Neural cell (in vitro differentiated cells): ENCODE measurements around the gene GAB4. TPM values are rescaled to one million over a fixed set of nuclear protein-coding genes. Genes with fewer than 3 reads are reported as not detected.

ENCODE experiments used
- H2AFZ ChIP-seq: fragments of 200-600, 300-800 bp; sonication (generic), shearing (Covaris generic); 2 replicates; pipeline ENCODE4 v1.6.0; 2014; ENCODE audit warnings: low read depth, mild to moderate bottlenecking, antibody characterized with exemption, low read length, moderate library complexity
- H3F3A ChIP-seq: fragments of 200-600 bp; shearing (Covaris generic); 2 replicates; pipeline ENCODE4 v1.6.1; 2016; ENCODE audit warnings: mild to moderate bottlenecking, moderate library complexity, mixed read lengths, antibody characterized with exemption, low read length; ENCODE audit not compliant: insufficient read depth, poor library complexity, severe bottlenecking
- H3K27ac ChIP-seq: fragments of 200-600, 300-800 bp; sonication (generic), shearing (Covaris generic); 2 replicates; pipeline ENCODE4 v1.5.1; 2014; ENCODE audit warnings: mild to moderate bottlenecking, low read length, moderate library complexity
- H3K27me3 ChIP-seq: fragments of 300-800, 200-600 bp; sonication (generic), shearing (Covaris generic); 2 replicates; pipeline ENCODE4 v1.6.0; 2014; ENCODE audit warnings: mild to moderate bottlenecking, low read depth, low read length, moderate library complexity; ENCODE audit not compliant: insufficient read depth
- H3K36me3 ChIP-seq: fragments of 300-800, 200-600 bp; sonication (generic), shearing (Covaris generic); 2 replicates; pipeline ENCODE4 v1.5.1; 2014; ENCODE audit warnings: mild to moderate bottlenecking, antibody characterized with exemption, low read length, moderate library complexity; ENCODE audit not compliant: insufficient read depth
- H3K4me2 ChIP-seq: fragments of 300-800, 200-600 bp; sonication (generic), shearing (Covaris generic); 2 replicates; pipeline ENCODE4 v1.6.0; 2014; ENCODE audit warnings: mild to moderate bottlenecking, low read length
- H3K4me3 ChIP-seq: fragments of 300-800, 200-600 bp; sonication (generic), shearing (Covaris generic); 2 replicates; pipeline ENCODE4 v1.5.1; 2014; ENCODE audit warnings: mild to moderate bottlenecking, low read length, moderate library complexity
- H3K79me2 ChIP-seq: fragments of 200-600 bp; shearing (Covaris generic); replicated peaks from 2 replicates; pipeline ENCODE4 v1.6.0; 2014; ENCODE audit warnings: mild to moderate bottlenecking, low read length, moderate library complexity; ENCODE audit not compliant: insufficient read depth
- H3K9ac ChIP-seq: fragments of 300-800, 200-600 bp; sonication (generic), shearing (Covaris generic); 2 replicates; pipeline ENCODE4 v1.6.1; 2016; ENCODE audit warnings: mild to moderate bottlenecking, low read length, mixed read lengths
- H3K9me2 ChIP-seq: fragments of 200-600 bp; shearing (Covaris generic); 2 replicates; pipeline ENCODE4 v1.6.1; 2016; ENCODE audit warnings: mild to moderate bottlenecking, low read length, mixed read lengths; ENCODE audit not compliant: insufficient read depth
- H3K9me3 ChIP-seq: fragments of 200-600, 300-800 bp; sonication (generic), shearing (Covaris generic); 2 replicates; pipeline ENCODE4 v1.6.1; 2016; ENCODE audit warnings: mild to moderate bottlenecking, mixed run types, low read length, moderate library complexity, mixed read lengths
- H4K20me1 ChIP-seq: fragments of 200-600 bp; shearing (Covaris generic); 2 replicates; pipeline ENCODE4 v1.6.1; 2016; ENCODE audit warnings: mild to moderate bottlenecking, mixed run types; ENCODE audit not compliant: insufficient read depth
- EP300 ChIP-seq: fragments of 450-650 bp; conservative IDR thresholded peaks from 2 replicates; pipeline ENCODE4 v1.6.1; 2014; ENCODE audit warnings: antibody characterized with exemption, mild to moderate bottlenecking, moderate library complexity; ENCODE audit not compliant: poor library complexity, severe bottlenecking
- EZH2 ChIP-seq: fragments of 200-600, 300-800 bp; shearing (Covaris generic), sonication (generic); IDR thresholded peaks from 2 replicates; pipeline ENCODE4 v1.6.1; 2014; ENCODE audit warnings: antibody characterized with exemption, low read length, borderline replicate concordance, mild to moderate bottlenecking; ENCODE audit not compliant: insufficient read depth, poor library complexity, severe bottlenecking
- MXI1 ChIP-seq: fragments of 450-650 bp; conservative IDR thresholded peaks from 2 replicates; pipeline ENCODE4 v1.6.1; 2014; ENCODE audit warnings: antibody characterized with exemption, mild to moderate bottlenecking; ENCODE audit not compliant: poor library complexity, severe bottlenecking
- POLR2AphosphoS5 ChIP-seq: IDR thresholded peaks from 2 replicates; pipeline ENCODE4 v1.6.1; 2012
- RAD21 ChIP-seq: fragments of 450-650 bp; conservative IDR thresholded peaks from 2 replicates; pipeline ENCODE4 v1.6.1; 2014; ENCODE audit warnings: antibody characterized with exemption, mild to moderate bottlenecking, moderate library complexity
- SMC3 ChIP-seq: fragments of 450-650 bp; conservative IDR thresholded peaks from 2 replicates; pipeline ENCODE4 v1.6.1; 2014; ENCODE audit warnings: antibody characterized with exemption, mild to moderate bottlenecking, moderate library complexity; ENCODE audit not compliant: poor library complexity
- TAF1 ChIP-seq: IDR thresholded peaks from 2 replicates; pipeline ENCODE4 v1.6.1; 2012; ENCODE audit warnings: low read depth
- polyA plus RNA-seq: library from polyadenylated mRNA; depleted of rRNA; stranded (reverse); fragments of >200 nt; gene quantifications from 2 replicates; pipeline ENCODE4 v1.2.3, GENCODE V29; 2014
- TF ChIP-seq, protein P1 (sequence below): fragments of 450-650 bp; IDR thresholded peaks from 2 replicates; pipeline ENCODE4 v1.5.1; 2014; ENCODE audit warnings: antibody characterized with exemption, mild to moderate bottlenecking, moderate library complexity; ENCODE audit not compliant: poor library complexity, severe bottlenecking
- TF ChIP-seq, protein P2 (sequence below): IDR thresholded peaks from 2 replicates; pipeline ENCODE4 v1.6.1; 2012; ENCODE audit warnings: borderline replicate concordance

GAB4 gene
- polyA plus RNA-seq, 1 donor from 2014 or later = not detected

DNA sequence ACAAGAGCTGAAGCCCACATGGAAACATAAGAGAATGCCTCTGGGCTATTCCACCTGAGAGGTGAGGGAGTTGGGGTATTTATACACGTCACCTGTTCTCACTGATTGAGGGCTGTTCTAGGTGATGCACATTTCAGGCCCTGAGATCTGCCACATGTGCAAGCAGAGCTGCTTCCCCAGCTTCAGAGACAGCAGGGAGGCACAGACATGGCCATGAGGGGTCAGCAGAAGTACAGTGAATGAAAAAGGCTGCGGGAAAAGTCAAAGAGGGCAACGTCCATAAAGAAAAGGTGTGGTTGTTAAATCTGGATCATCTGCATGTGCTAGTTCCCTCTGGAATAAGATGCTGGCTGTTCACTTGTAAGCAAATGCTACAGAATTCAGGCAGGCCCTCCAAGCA is 75.4 kb downstream of the GAB4 start:
- H3K36me3 ChIP-seq = no peaks in the 10 kb centered on the region
- H3K4me2 ChIP-seq = no peak overlapping the region
- H3K9me3 ChIP-seq = no peaks in the 10 kb centered on the region
- H3K9me2 ChIP-seq = no peaks in the 10 kb centered on the region
- no peaks in the 10 kb centered on the region for H3F3A ChIP-seq
- no peak overlapping the region for H3K4me3 ChIP-seq
- no peaks in the 10 kb centered on the region for H4K20me1 ChIP-seq
- H3K79me2 ChIP-seq = no peaks in the 10 kb centered on the region
- H2AFZ ChIP-seq = no peak overlapping the region
- H3K27me3 ChIP-seq = no peaks in the 10 kb centered on the region
- no peak overlapping the region for H3K9ac ChIP-seq
- no peak overlapping the region for H3K27ac ChIP-seq
- TF ChIP-seq EZH2 (no peak), TAF1 (no peak), MXI1 (no peak), RAD21 (no peak), POLR2AphosphoS5 (no peak), EP300 (no peak), SMC3 (no peak)
- TF ChIP-seq, protein P1, sequence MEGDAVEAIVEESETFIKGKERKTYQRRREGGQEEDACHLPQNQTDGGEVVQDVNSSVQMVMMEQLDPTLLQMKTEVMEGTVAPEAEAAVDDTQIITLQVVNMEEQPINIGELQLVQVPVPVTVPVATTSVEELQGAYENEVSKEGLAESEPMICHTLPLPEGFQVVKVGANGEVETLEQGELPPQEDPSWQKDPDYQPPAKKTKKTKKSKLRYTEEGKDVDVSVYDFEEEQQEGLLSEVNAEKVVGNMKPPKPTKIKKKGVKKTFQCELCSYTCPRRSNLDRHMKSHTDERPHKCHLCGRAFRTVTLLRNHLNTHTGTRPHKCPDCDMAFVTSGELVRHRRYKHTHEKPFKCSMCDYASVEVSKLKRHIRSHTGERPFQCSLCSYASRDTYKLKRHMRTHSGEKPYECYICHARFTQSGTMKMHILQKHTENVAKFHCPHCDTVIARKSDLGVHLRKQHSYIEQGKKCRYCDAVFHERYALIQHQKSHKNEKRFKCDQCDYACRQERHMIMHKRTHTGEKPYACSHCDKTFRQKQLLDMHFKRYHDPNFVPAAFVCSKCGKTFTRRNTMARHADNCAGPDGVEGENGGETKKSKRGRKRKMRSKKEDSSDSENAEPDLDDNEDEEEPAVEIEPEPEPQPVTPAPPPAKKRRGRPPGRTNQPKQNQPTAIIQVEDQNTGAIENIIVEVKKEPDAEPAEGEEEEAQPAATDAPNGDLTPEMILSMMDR = no peak
- TF ChIP-seq, protein P2, sequence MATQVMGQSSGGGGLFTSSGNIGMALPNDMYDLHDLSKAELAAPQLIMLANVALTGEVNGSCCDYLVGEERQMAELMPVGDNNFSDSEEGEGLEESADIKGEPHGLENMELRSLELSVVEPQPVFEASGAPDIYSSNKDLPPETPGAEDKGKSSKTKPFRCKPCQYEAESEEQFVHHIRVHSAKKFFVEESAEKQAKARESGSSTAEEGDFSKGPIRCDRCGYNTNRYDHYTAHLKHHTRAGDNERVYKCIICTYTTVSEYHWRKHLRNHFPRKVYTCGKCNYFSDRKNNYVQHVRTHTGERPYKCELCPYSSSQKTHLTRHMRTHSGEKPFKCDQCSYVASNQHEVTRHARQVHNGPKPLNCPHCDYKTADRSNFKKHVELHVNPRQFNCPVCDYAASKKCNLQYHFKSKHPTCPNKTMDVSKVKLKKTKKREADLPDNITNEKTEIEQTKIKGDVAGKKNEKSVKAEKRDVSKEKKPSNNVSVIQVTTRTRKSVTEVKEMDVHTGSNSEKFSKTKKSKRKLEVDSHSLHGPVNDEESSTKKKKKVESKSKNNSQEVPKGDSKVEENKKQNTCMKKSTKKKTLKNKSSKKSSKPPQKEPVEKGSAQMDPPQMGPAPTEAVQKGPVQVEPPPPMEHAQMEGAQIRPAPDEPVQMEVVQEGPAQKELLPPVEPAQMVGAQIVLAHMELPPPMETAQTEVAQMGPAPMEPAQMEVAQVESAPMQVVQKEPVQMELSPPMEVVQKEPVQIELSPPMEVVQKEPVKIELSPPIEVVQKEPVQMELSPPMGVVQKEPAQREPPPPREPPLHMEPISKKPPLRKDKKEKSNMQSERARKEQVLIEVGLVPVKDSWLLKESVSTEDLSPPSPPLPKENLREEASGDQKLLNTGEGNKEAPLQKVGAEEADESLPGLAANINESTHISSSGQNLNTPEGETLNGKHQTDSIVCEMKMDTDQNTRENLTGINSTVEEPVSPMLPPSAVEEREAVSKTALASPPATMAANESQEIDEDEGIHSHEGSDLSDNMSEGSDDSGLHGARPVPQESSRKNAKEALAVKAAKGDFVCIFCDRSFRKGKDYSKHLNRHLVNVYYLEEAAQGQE = no peak

DNA sequence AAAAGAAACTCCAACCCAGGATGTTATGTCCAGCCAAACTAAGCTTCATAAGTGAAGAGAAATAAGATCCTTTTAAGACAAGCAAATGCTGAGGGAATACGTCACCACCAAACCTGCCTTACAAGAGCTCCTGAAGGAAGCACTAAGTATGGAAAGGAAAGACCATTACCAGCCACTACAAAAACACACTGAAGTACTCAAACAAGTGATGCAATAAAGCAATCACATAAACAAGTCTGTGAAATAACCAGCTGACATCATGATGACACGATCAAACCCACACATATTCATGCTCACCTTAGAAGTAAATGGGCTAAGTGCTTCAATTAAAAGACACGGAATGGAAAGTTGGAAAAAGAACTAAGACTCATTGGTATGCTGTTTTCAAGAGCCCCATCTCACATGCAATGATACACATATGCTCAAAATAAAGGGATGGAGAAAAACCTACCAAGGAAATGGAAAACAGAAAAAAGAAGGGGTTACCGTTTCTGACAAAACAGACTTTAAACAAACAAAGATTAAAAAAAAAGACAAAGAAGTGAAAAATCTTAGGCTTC is 82.5 kb downstream of the GAB4 start:
- TF ChIP-seq POLR2AphosphoS5 = no peak
- no peak overlapping the region for H3K9ac ChIP-seq

DNA sequence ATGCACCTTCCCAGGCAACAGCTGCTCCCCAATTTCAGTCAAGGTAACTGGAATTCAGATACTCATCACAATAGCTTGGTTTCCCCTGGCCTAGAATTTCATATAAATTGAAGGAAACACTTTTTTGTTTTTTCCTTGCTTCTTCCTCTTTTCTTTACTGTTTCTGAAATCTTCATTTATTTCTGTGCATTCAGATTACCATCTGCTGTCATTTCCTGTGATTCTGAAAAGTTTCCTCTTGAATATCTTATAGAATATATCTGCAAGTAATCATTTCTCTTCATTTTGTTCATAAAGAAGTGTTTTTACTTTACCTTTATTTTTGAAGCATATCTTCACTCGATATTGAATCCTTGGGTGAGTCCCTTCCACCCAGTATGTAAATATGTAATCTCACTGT is 85.3 kb downstream of the GAB4 start:
- H3K9ac ChIP-seq = no peak overlapping the region
- TF ChIP-seq POLR2AphosphoS5 (no peak), EP300 (no peak), EZH2 (no peak)
- TF ChIP-seq, protein P2 = no peak
- no peaks in the 10 kb centered on the region for H3K9me3 ChIP-seq
- no peaks in the 10 kb centered on the region for H3K36me3 ChIP-seq
- no peak overlapping the region for H3K4me2 ChIP-seq
- no peaks in the 10 kb centered on the region for H3K79me2 ChIP-seq
- no peaks in the 10 kb centered on the region for H3F3A ChIP-seq
- no peaks in the 10 kb centered on the region for H4K20me1 ChIP-seq
- no peaks in the 10 kb centered on the region for H3K27me3 ChIP-seq
- H3K4me3 ChIP-seq = no peak overlapping the region
- no peak overlapping the region for H3K27ac ChIP-seq
- no peaks in the 10 kb centered on the region for H3K9me2 ChIP-seq
- H2AFZ ChIP-seq = no peak overlapping the region

More for the DNA sequence above, 82.5 kb downstream of the GAB4 start:
- Histone ChIP-seq H3F3A (no peaks in the 10 kb centered on the region), H3K79me2 (no peaks in the 10 kb centered on the region), H3K27me3 (no peaks in the 10 kb centered on the region), H3K4me3 (no peak overlapping the region), H3K9me2 (no peaks in the 10 kb centered on the region), H3K4me2 (no peak overlapping the region), H2AFZ (no peak overlapping the region), H3K27ac (no peak overlapping the region), H4K20me1 (no peaks in the 10 kb centered on the region), H3K36me3 (no peaks in the 10 kb centered on the region), H3K9me3 (no peaks in the 10 kb centered on the region)
